H1 (cell line): ENCODE measurements around the gene ABCA1. TPM values are rescaled to one million over a fixed set of nuclear protein-coding genes. Genes with fewer than 3 reads are reported as not detected.

Experiments used
- CTCF ChIA-PET: fragments of 300-600 bp; sonication (Branson Sonifier 250); formaldehyde crosslinking; loops from one replicate; lab custom pipeline; 2021; ENCODE audit not compliant: partially characterized antibody; lab: Charles Lee
- POLR2A ChIA-PET: fragments of 300-600 bp; sonication (Branson Sonifier 250); formaldehyde crosslinking; loops from one replicate; lab custom pipeline; 2021; ENCODE audit warnings: inconsistent platforms; ENCODE audit not compliant: partially characterized antibody; lab: Charles Lee
- DNase-seq, 2 experiments: peaks; one replicate each; pipeline versions ENCODE4 v3.0.0 to v3.0.0-alpha.2; 2010 to 2022; ENCODE audit warnings: low spot score in 2 of 2, low read depth in 1 of 2, mixed read lengths in 1 of 2
- FAIRE-seq: peaks from 2 replicates; lab custom pipeline; 2011; peaks lifted over from hg19 to GRCh38; lab: Jason Lieb, UNC
- H2AFZ ChIP-seq: 2 replicates; pipeline ENCODE4 v1.8.1; 2012; ENCODE audit warnings: low read length, inconsistent platforms
- H2AK5ac ChIP-seq: 2 replicates; pipeline ENCODE4 v1.6.1; 2013; ENCODE audit warnings: low read depth, low read length
- H2BK120ac ChIP-seq: replicated peaks from 2 replicates; pipeline ENCODE3; 2013; ENCODE audit warnings: low read depth, low read length, inconsistent platforms
- H2BK12ac ChIP-seq: 2 replicates; pipeline ENCODE4 v1.6.1; 2013; ENCODE audit warnings: low read depth, low read length
- H2BK15ac ChIP-seq: 2 replicates; pipeline ENCODE4 v1.6.1; 2013; ENCODE audit warnings: low read length
- H2BK20ac ChIP-seq: 2 replicates; pipeline ENCODE4 v1.6.1; 2013; ENCODE audit warnings: low read length
- H2BK5ac ChIP-seq: 2 replicates; pipeline ENCODE4 v1.6.1; 2013; ENCODE audit warnings: low read depth, low read length
- H3K14ac ChIP-seq: 2 replicates; pipeline ENCODE4 v1.6.1; 2013; ENCODE audit warnings: inconsistent platforms; ENCODE audit not compliant: insufficient read length
- H3K18ac ChIP-seq: 2 replicates; pipeline ENCODE4 v1.6.1; 2013; ENCODE audit warnings: low read length; ENCODE audit errors: extremely low read depth
- H3K23ac ChIP-seq: 2 replicates; pipeline ENCODE4 v1.6.1; 2013; ENCODE audit warnings: inconsistent platforms; ENCODE audit not compliant: insufficient read length
- H3K23me2 ChIP-seq: 2 replicates; pipeline ENCODE4 v1.6.1; 2013; ENCODE audit warnings: low read depth, low read length
- H3K27ac ChIP-seq: 2 replicates; pipeline ENCODE4 v1.6.1; 2011; ENCODE audit warnings: low read depth, low read length, inconsistent platforms
- H3K27me3 ChIP-seq, 4 experiments: replicated peaks in 1 of 4; 1 replicate in 1 of 4; 2 replicates in 3 of 4; pipeline versions ENCODE4 v1.6.1 to v1.8.1; 2011 to 2013; ENCODE audit warnings: low read length in 3 of 4, mild to moderate bottlenecking in 3 of 4, inconsistent platforms in 2 of 4, mixed read lengths in 2 of 4, moderate library complexity in 1 of 4; ENCODE audit not compliant: control insufficient read depth in 3 of 4, insufficient read depth in 3 of 4; ENCODE audit errors: extremely low read depth in 1 of 4
- H3K36me3 ChIP-seq, 4 experiments: 2 replicates each; pipeline versions ENCODE4 v1.6.1 to v1.8.1; 2011 to 2013; ENCODE audit warnings: mild to moderate bottlenecking in 4 of 4, low read length in 3 of 4, moderate library complexity in 2 of 4, control low read depth in 1 of 4, inconsistent platforms in 1 of 4; ENCODE audit not compliant: insufficient read depth in 4 of 4, control insufficient read depth in 2 of 4
- H3K4ac ChIP-seq: replicated peaks from 2 replicates; pipeline ENCODE3; 2013; ENCODE audit warnings: low read length, low read depth, mixed read lengths, inconsistent platforms; ENCODE audit not compliant: insufficient read length
- H3K4me1 ChIP-seq, 4 experiments: replicated peaks in 1 of 4; 1 replicate in 1 of 4; 2 replicates in 3 of 4; pipeline versions ENCODE4 v1.6.1 to v1.8.1; 2011 to 2013; ENCODE audit warnings: low read length in 3 of 4, inconsistent platforms in 2 of 4, mixed read lengths in 1 of 4; ENCODE audit not compliant: insufficient read depth in 4 of 4, control insufficient read depth in 3 of 4
- H3K4me2 ChIP-seq, 2 experiments: 2 replicates each; pipeline versions ENCODE4 v1.6.1 to v1.8.1; 2011 to 2013; ENCODE audit warnings: low read depth in 2 of 2, low read length in 2 of 2, control low read depth in 1 of 2, inconsistent platforms in 1 of 2, mild to moderate bottlenecking in 1 of 2; ENCODE audit not compliant: insufficient read depth in 1 of 2
- H3K4me3 ChIP-seq, 4 experiments: fragments of 200-600, 300-600 bp in 1 of 4; sonication (generic), shearing (Covaris generic), sonication (Bioruptor Twin) in 1 of 4; 2 replicates each; pipeline versions ENCODE4 v1.5.1 to v1.8.1; 2011 to 2016; ENCODE audit warnings: low read length in 4 of 4, low read depth in 3 of 4, control low read depth in 2 of 4, inconsistent platforms in 2 of 4, mild to moderate bottlenecking in 2 of 4, mixed read lengths in 1 of 4, moderate library complexity in 1 of 4; ENCODE audit not compliant: insufficient read depth in 2 of 4; ENCODE audit errors: extremely low read depth in 1 of 4
- H3K56ac ChIP-seq: replicated peaks from 2 replicates; pipeline ENCODE3; 2013; ENCODE audit warnings: low read depth, mild to moderate bottlenecking, mixed read lengths, low read length, inconsistent platforms; ENCODE audit not compliant: insufficient read length
- H3K79me1 ChIP-seq: 2 replicates; pipeline ENCODE4 v1.6.1; 2013; ENCODE audit warnings: low read depth, low read length, control low read depth
- H3K79me2 ChIP-seq, 2 experiments: 2 replicates each; pipeline versions ENCODE4 v1.6.1 to v1.8.1; 2012 to 2013; ENCODE audit warnings: low read length in 2 of 2, mild to moderate bottlenecking in 2 of 2, inconsistent platforms in 1 of 2; ENCODE audit not compliant: insufficient read depth in 2 of 2, control insufficient read depth in 1 of 2
- H3K9ac ChIP-seq, 4 experiments: replicated peaks in 1 of 4; 1 replicate in 1 of 4; 2 replicates in 3 of 4; pipeline versions ENCODE4 v1.6.1 to v1.8.1; 2011 to 2013; ENCODE audit warnings: low read depth in 3 of 4, low read length in 3 of 4, control low read depth in 2 of 4, mild to moderate bottlenecking in 2 of 4, moderate library complexity in 2 of 4, inconsistent platforms in 1 of 4; ENCODE audit errors: extremely low read depth in 1 of 4
- H3K9me3 ChIP-seq, 2 experiments: 2 replicates each; pipeline versions ENCODE4 v1.6.1 to v1.8.1; 2012 to 2013; ENCODE audit warnings: mild to moderate bottlenecking in 2 of 2, moderate library complexity in 2 of 2, control low read depth in 1 of 2, inconsistent platforms in 1 of 2, low read depth in 1 of 2, low read length in 1 of 2, mixed read lengths in 1 of 2; ENCODE audit not compliant: insufficient read depth in 2 of 2
- H4K20me1 ChIP-seq, 2 experiments: replicated peaks in 1 of 2; 2 replicates each; pipeline versions ENCODE3 to v1.8.1; 2011 to 2013; ENCODE audit warnings: inconsistent platforms in 2 of 2, low read length in 2 of 2, mild to moderate bottlenecking in 1 of 2; ENCODE audit not compliant: insufficient read depth in 2 of 2, control insufficient read depth in 1 of 2
- H4K5ac ChIP-seq: 2 replicates; pipeline ENCODE4 v1.6.1; 2013; ENCODE audit warnings: low read length, low read depth, mixed read lengths, inconsistent platforms; ENCODE audit not compliant: insufficient read length
- H4K8ac ChIP-seq: 2 replicates; pipeline ENCODE4 v1.8.0; 2013; ENCODE audit warnings: mild to moderate bottlenecking, moderate library complexity, low read length, inconsistent platforms; ENCODE audit not compliant: insufficient read depth; ENCODE audit errors: extremely low read depth
- H4K91ac ChIP-seq: replicated peaks from 2 replicates; pipeline ENCODE3; 2013; ENCODE audit warnings: low read length, mixed read lengths, inconsistent platforms; ENCODE audit not compliant: insufficient read length
- E2F6 ChIP-seq: IDR thresholded peaks from 2 replicates; pipeline ENCODE4 v1.6.1; 2012; ENCODE audit warnings: inconsistent platforms
- FOSL1 ChIP-seq: IDR thresholded peaks from 2 replicates; pipeline ENCODE4 v1.6.1; 2011; ENCODE audit warnings: mild to moderate bottlenecking, low read depth, low read length, moderate library complexity; ENCODE audit not compliant: insufficient read depth
- HDAC2 ChIP-seq, 2 experiments: fragments of 300-600 bp in 1 of 2; sonication (generic) in 1 of 2; IDR thresholded peaks; 2 replicates each; pipeline ENCODE4 v1.6.1; 2011 to 2012; ENCODE audit warnings: low read depth in 2 of 2, low read length in 2 of 2, mild to moderate bottlenecking in 2 of 2, moderate library complexity in 2 of 2, borderline replicate concordance in 1 of 2, inconsistent platforms in 1 of 2
- JUND ChIP-seq: IDR thresholded peaks from 2 replicates; pipeline ENCODE4 v1.6.1; 2011; ENCODE audit warnings: mild to moderate bottlenecking, improper control_type of control experiment, low read length
- MAX ChIP-seq: IDR thresholded peaks from 2 replicates; pipeline ENCODE4 v1.6.1; 2012; ENCODE audit warnings: inconsistent platforms
- NANOG ChIP-seq: IDR thresholded peaks from 2 replicates; pipeline ENCODE4 v1.6.1; 2011; ENCODE audit warnings: low read length, low read depth, mild to moderate bottlenecking, inconsistent platforms; ENCODE audit not compliant: insufficient read depth, poor library complexity, severe bottlenecking
- POLR2A ChIP-seq, 2 experiments: IDR thresholded peaks; 1 replicate in 1 of 2; 2 replicates in 1 of 2; pipeline ENCODE4 v1.6.1; 2011; ENCODE audit warnings: low read depth in 2 of 2, low read length in 2 of 2, mild to moderate bottlenecking in 2 of 2; ENCODE audit errors: control extremely low read depth in 1 of 2
- RNF2 ChIP-seq: fragments of 200-900, 300-1000 bp; sonication (generic); IDR thresholded peaks from 2 replicates; pipeline ENCODE4 v1.7.1; 2016; ENCODE audit warnings: borderline replicate concordance, low read depth, mild to moderate bottlenecking, antibody characterized with exemption, low read length; ENCODE audit not compliant: poor library complexity, severe bottlenecking; ENCODE audit errors: missing control alignments
- SIX5 ChIP-seq: IDR thresholded peaks from 2 replicates; pipeline ENCODE4 v1.6.1; 2011; ENCODE audit warnings: mild to moderate bottlenecking, low read depth, low read length
- SP1 ChIP-seq: IDR thresholded peaks from 2 replicates; pipeline ENCODE4 v1.6.1; 2011; ENCODE audit warnings: low read depth, low read length
- USF2 ChIP-seq: IDR thresholded peaks from 2 replicates; pipeline ENCODE4 v1.6.1; 2011; ENCODE audit warnings: low read length, improper control_type of control experiment
- ZNF274 ChIP-seq: IDR thresholded peaks from 2 replicates; pipeline ENCODE4 v1.7.0; 2012; ENCODE audit warnings: low read length, borderline replicate concordance; ENCODE audit errors: extremely low read depth
- WGBS, 2 experiments: shearing (Covaris generic) in 1 of 2; methylation state at CpG; one replicate each; pipeline versions ENCODE4 v1.1.6 to v1.1.7; 2013 to 2015; ENCODE audit warnings: low lambda C conversion rate in 2 of 2, mixed read lengths in 2 of 2, inconsistent platforms in 1 of 2, low coverage in 1 of 2, missing lambda C conversion rate in 1 of 2; ENCODE audit not compliant: insufficient replicate concordance in 2 of 2, insufficient coverage in 1 of 2, insufficient read length in 1 of 2; ENCODE audit errors: extremely low coverage in 1 of 2, missing lambda C conversion rate in 1 of 2; 5-methylcytosine and 5-hydroxymethylcytosine counted together
- polyA plus RNA-seq, 7 experiments: library from polyadenylated mRNA; depleted of rRNA in 3 of 7; stranded (reverse) in 5 of 7; unstranded in 2 of 7; fragments of >200 nt in 5 of 7; fragments of 200-250 nt in 2 of 7; gene quantifications; 1 replicate in 5 of 7; 2 replicates in 1 of 7; 4 replicates in 1 of 7; pipeline versions ENCODE4 v1.2.1 to v1.2.3, GENCODE V29; 2011 to 2013; ENCODE audit warnings: missing spikeins in 2 of 7, mixed read lengths in 2 of 7
- total RNA-seq: library from RNA; stranded (reverse); fragmentation: NEBNext Ultra II Directional; extraction: Animal tissue kit (Norgen Biotek cat#: 25700); gene quantifications from 2 replicates; pipeline ENCODE4 v1.2.1, GENCODE V29; 2021

ABCA1 gene
- total and polyA plus RNA-seq, 2 of the 8 experiments (the other 6 are each of a cell fraction or from before 2014, with no cell fraction given): 6.9 to 7.8 TPM

- Histone ChIP-seq H3K27me3 (no peaks in the 10 kb centered on the region), H2AK5ac (no peak overlapping the region), H3K18ac (no peak overlapping the region), H3K4me1 (peaks cover 0 to 4% (median 1%) of the 10 kb centered on the region in 4 experiments; a peak in 1 of 7 replicates), H3K36me3 (no peaks in the 10 kb centered on the region), H4K91ac (no peak overlapping the region), H2BK15ac (no peak overlapping the region), H3K4me3 (no peak overlapping the region), H4K20me1 (no peaks in the 10 kb centered on the region), H4K5ac (no peak overlapping the region), H2BK5ac (no peak overlapping the region), H3K56ac (no peak overlapping the region), H3K9ac (no peak overlapping the region), H3K79me1 (no peaks in the 10 kb centered on the region), H3K23me2 (no peaks in the 10 kb centered on the region), H2BK12ac (no peak overlapping the region), H3K4ac (no peak overlapping the region), H2BK120ac (no peak overlapping the region), H3K79me2 (no peaks in the 10 kb centered on the region), H4K8ac (no peak overlapping the region), H3K4me2 (no peak overlapping the region), H3K9me3 (no peaks in the 10 kb centered on the region), H3K27ac (no peak overlapping the region), H2AFZ (no peak overlapping the region), H3K23ac (no peak overlapping the region), H3K14ac (no peak overlapping the region), H2BK20ac (no peak overlapping the region)
- POLR2A ChIA-PET: no interaction called here
- WGBS, 2 experiments: 80% methylated on average over 6 of the region's 6 CpGs; no CpG with 5 or more reads in 1 of the 2 experiments
- CTCF ChIA-PET: no interaction called here
- DNase-seq (no peak), FAIRE-seq (no peak)
- TF ChIP-seq USF2 (no peak), POLR2A (IDR thresholded peaks at IDR 0.05; ENCODE audit: control extremely low read depth in 1 of 2, low read depth in 2 of 2, low read length in 2 of 2) (no peak), JUND (no peak), E2F6 (no peak), ZNF274 (no peak), MAX (no peak), FOSL1 (no peak), HDAC2 (IDR thresholded peaks at IDR 0.05; ENCODE audit: borderline replicate concordance in 1 of 2, low read depth in 2 of 2, low read length in 2 of 2) (no peak), SP1 (no peak), NANOG (no peak), RNF2 (no peak), SIX5 (no peak)
These were observed 32.4 kb downstream of the ABCA1 start for GRCh38 chr9:104895572-104895971.
